HCT116 (cell line): ENCODE measurements around the gene DNAH7.

Source experiments
- ELF1 ChIP-seq: IDR thresholded peaks from 2 replicates; pipeline ENCODE4 v1.6.1; 2012; ENCODE audit warnings: low read depth, borderline replicate concordance
- EZH2phosphoT487 ChIP-seq: fragments of 200-600 bp; IDR thresholded peaks from 2 replicates; pipeline ENCODE4 v1.6.1; 2018; ENCODE audit warnings: antibody characterized with exemption, borderline replicate concordance
- MAX ChIP-seq: IDR thresholded peaks from 2 replicates; pipeline ENCODE4 v1.6.1; 2012
- POLR2A ChIP-seq: IDR thresholded peaks from 2 replicates; pipeline ENCODE4 v1.7.0; 2011; ENCODE audit warnings: borderline replicate concordance; ENCODE audit not compliant: insufficient read depth, insufficient read length; ENCODE audit errors: extremely low read depth
- POLR2AphosphoS5 ChIP-seq: IDR thresholded peaks from 2 replicates; pipeline ENCODE4 v1.6.1; 2011; ENCODE audit warnings: mild to moderate bottlenecking, low read depth, low read length, moderate library complexity
- REST ChIP-seq: IDR thresholded peaks from 2 replicates; pipeline ENCODE4 v1.6.1; 2012; ENCODE audit warnings: low read depth
- TCF7L2 ChIP-seq: IDR thresholded peaks from 2 replicates; pipeline ENCODE4 v1.7.0; 2011; ENCODE audit warnings: borderline replicate concordance, inconsistent platforms; ENCODE audit not compliant: insufficient read depth, insufficient read length; ENCODE audit errors: extremely low read depth
- ZNF274 ChIP-seq: fragments of 200-500 bp; sonication (Bioruptor generic); IDR thresholded peaks from 2 replicates; pipeline ENCODE4 v1.6.1; 2014; ENCODE audit warnings: mild to moderate bottlenecking, low read depth, low read length, inconsistent platforms
- TF ChIP-seq, protein P1 (sequence below), 3 experiments: fragments of 200-600 bp in 1 of 3; sonication (generic) in 1 of 3; IDR thresholded peaks in 2 of 3; conservative IDR thresholded peaks in 1 of 3; 2 replicates each; pipeline ENCODE4 v1.5.1; 2012 to 2017; ENCODE audit warnings: low read depth in 2 of 3, low read length in 2 of 3, antibody characterized with exemption in 1 of 3, borderline replicate concordance in 1 of 3, control low read depth in 1 of 3, mild to moderate bottlenecking in 1 of 3, mixed read lengths in 1 of 3, mixed run types in 1 of 3, moderate library complexity in 1 of 3; ENCODE audit not compliant: insufficient read depth in 1 of 3

- TF ChIP-seq TCF7L2 (no peak), ZNF274 (no peak), POLR2A (no peak), POLR2AphosphoS5 (no peak), EZH2phosphoT487 (no peak), REST (no peak), ELF1 (no peak), MAX (no peak)
- TF ChIP-seq, protein P1, sequence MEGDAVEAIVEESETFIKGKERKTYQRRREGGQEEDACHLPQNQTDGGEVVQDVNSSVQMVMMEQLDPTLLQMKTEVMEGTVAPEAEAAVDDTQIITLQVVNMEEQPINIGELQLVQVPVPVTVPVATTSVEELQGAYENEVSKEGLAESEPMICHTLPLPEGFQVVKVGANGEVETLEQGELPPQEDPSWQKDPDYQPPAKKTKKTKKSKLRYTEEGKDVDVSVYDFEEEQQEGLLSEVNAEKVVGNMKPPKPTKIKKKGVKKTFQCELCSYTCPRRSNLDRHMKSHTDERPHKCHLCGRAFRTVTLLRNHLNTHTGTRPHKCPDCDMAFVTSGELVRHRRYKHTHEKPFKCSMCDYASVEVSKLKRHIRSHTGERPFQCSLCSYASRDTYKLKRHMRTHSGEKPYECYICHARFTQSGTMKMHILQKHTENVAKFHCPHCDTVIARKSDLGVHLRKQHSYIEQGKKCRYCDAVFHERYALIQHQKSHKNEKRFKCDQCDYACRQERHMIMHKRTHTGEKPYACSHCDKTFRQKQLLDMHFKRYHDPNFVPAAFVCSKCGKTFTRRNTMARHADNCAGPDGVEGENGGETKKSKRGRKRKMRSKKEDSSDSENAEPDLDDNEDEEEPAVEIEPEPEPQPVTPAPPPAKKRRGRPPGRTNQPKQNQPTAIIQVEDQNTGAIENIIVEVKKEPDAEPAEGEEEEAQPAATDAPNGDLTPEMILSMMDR (IDR thresholded peaks at IDR 0.05 in 2 of 3, conservative IDR thresholded peaks at IDR 0.05 in 1 of 3; ENCODE audit: borderline replicate concordance in 1 of 3, insufficient read depth in 1 of 3, low read depth in 2 of 3, low read length in 2 of 3) = no peak
Measured at GRCh38 chr2:195937176-195937575, 131.5 kb downstream of the DNAH7 start.
